Ascending aorta (tissue), 2 donors: ENCODE data around the gene ASB18. TPM values are rescaled to one million over a fixed set of nuclear protein-coding genes. Genes with fewer than 3 reads are reported as not detected.

ENCODE experiments used
- DNase-seq, 2 donors: peaks; one replicate each; pipeline ENCODE4 v3.0.0-alpha.2; 2019; ENCODE audit warnings: low spot score in 2 of 2
- H3K27ac ChIP-seq, 2 donors: fragments of 200-600 bp; sonication (generic); one replicate each; pipeline ENCODE4 v1.5.1; 2016 to 2017; ENCODE audit warnings: mild to moderate bottlenecking in 1 of 2
- H3K27me3 ChIP-seq: fragments of 200-600 bp; sonication (generic); one replicate; pipeline ENCODE4 v1.5.1; 2017
- H3K36me3 ChIP-seq, 2 donors: fragments of 200-600 bp; sonication (generic); one replicate each; pipeline ENCODE4 v1.5.1; 2016
- H3K4me1 ChIP-seq, 2 donors: fragments of 200-600 bp; sonication (generic); one replicate each; pipeline ENCODE4 v1.5.1; 2016 to 2017; ENCODE audit warnings: mild to moderate bottlenecking in 1 of 2
- H3K4me3 ChIP-seq, 2 donors: fragments of 200-600 bp; sonication (generic); one replicate each; pipeline ENCODE4 v1.5.1; 2016 to 2017; ENCODE audit warnings: mild to moderate bottlenecking in 1 of 2
- H3K9me3 ChIP-seq, 2 donors: fragments of 200-600 bp; sonication (generic); one replicate each; pipeline ENCODE4 v1.5.1; 2016
- CTCF ChIP-seq, 3 experiments: fragments of 200-600 bp in 2 of 3; fragments of 450-650 bp in 1 of 3; sonication (generic) in 2 of 3; IDR thresholded peaks; one replicate each; pipeline ENCODE4 v1.5.1; 2016 to 2019; ENCODE audit warnings: antibody characterized with exemption in 3 of 3, mild to moderate bottlenecking in 1 of 3, moderate library complexity in 1 of 3
- intact Hi-C: fragments of 100-400 bp; cut with DNase I; formaldehyde crosslinking; loops from one replicate; pipeline ENCODE4 v1.15.1; 2023
- total RNA-seq: library from RNA; depleted of rRNA; stranded (reverse); fragments of >200 nt; gene quantifications from one replicate; pipeline ENCODE4 v1.1.0, GENCODE V29; 2016

Gene ASB18
- total RNA-seq, 1 donor from 2014 or later = not detected

GRCh38 chr2:236143811-236144210 lies 120.4 kb downstream of the ASB18 start:
- no peaks in the 10 kb centered on the region for H3K36me3 ChIP-seq
- H3K4me1 ChIP-seq = no peaks in the 10 kb centered on the region
- no peak overlapping the region for H3K27ac ChIP-seq
- H3K9me3 ChIP-seq = no peaks in the 10 kb centered on the region
- intact Hi-C loops = no loop called here
- DNase-seq = no peak
- H3K4me3 ChIP-seq = no peak overlapping the region
- no peaks in the 10 kb centered on the region for H3K27me3 ChIP-seq
- TF ChIP-seq CTCF (IDR thresholded peaks at IDR 0.05) = no peak

Other genes with a start within 250 kb of the ASB18 start
- gene GBX2, start 96.0 kb downstream of the ASB18 start, total RNA-seq = not detected